ENCODE data around the gene DDX59. TPM values are rescaled to one million over a fixed set of nuclear protein-coding genes. Genes with fewer than 3 reads are reported as not detected.

Gene DDX59
- polyA plus RNA-seq, 1 of the 3 experiments (the other 2 are of a cell fraction), result 8.9 TPM

GRCh38 chr1:200625381-200625824 lies 44.3 kb downstream of the DDX59 start:
- no peak overlapping the region for H3K4me3 ChIP-seq (ENCODE audit: low read depth in 2 of 2, low read length in 1 of 2)
- ChIA-PET CTCF (interaction anchor here (1.3 to 5.9 kb wide), 4 partner anchors 9 to 213 kb away, joined by 4 to 62 read pairs (median 18); no protein-coding TSS in a partner anchor), POLR2A (interaction anchor here (0.7 kb wide), 1 partner anchor 114 kb away, joined by 3 read pairs; no protein-coding TSS in a partner anchor)
- H3K27ac ChIP-seq (ENCODE audit: low read depth in 2 of 2, low read length in 1 of 2), result no peak overlapping the region
- no peaks in the 10 kb centered on the region for H3K9me2 ChIP-seq
- H3K36me3 ChIP-seq (replicated peaks in 1 of 2; ENCODE audit: control insufficient read depth in 1 of 2, insufficient read depth in 2 of 2, low read length in 1 of 2), result no peaks in the 10 kb centered on the region
- DNase-seq, result no peak
- no peak overlapping the region for H3K4me2 ChIP-seq
- no peaks in the 10 kb centered on the region for H3K9me3 ChIP-seq
- peaks cover under 1% of the 10 kb centered on the region; the same call in 1 of the 2 replicates for H3K79me2 ChIP-seq (ENCODE audit: insufficient read depth)
- no peaks in the 10 kb centered on the region for H4K20me1 ChIP-seq (ENCODE audit: insufficient read depth)
- no peaks in the 10 kb centered on the region for H3K27me3 ChIP-seq (ENCODE audit: insufficient read depth)
- H3F3A ChIP-seq (replicated peaks; ENCODE audit: insufficient read depth), result peaks cover 9% of the 10 kb centered on the region
- no peak overlapping the region for H3K9ac ChIP-seq
- TF ChIP-seq CHD2 (IDR thresholded peaks at IDR 0.05; ENCODE audit: low read length, partially characterized antibody), result no peak
- TF ChIP-seq TAF1 (IDR thresholded peaks at IDR 0.05; ENCODE audit: borderline replicate concordance, low read depth, low read length), result no peak
- TF ChIP-seq USF1 (IDR thresholded peaks at IDR 0.05; ENCODE audit: borderline replicate concordance, low read depth), result no peak
- no peak for TF ChIP-seq SMC3 (IDR thresholded peaks at IDR 0.05; ENCODE audit: low read depth, low read length)
- TF ChIP-seq RCOR1 (IDR thresholded peaks at IDR 0.05; ENCODE audit: low read length), result no peak
- TF ChIP-seq EP300 (IDR thresholded peaks at IDR 0.05; ENCODE audit: borderline replicate concordance in 1 of 2, low read depth in 1 of 2, low read length in 1 of 2), result no peak
- TF ChIP-seq FOXM1 (IDR thresholded peaks at IDR 0.05; ENCODE audit: low read depth), result no peak
- no peak for TF ChIP-seq EZH2phosphoT487 (IDR thresholded peaks at IDR 0.05; ENCODE audit: borderline replicate concordance, low read depth)
- TF ChIP-seq, protein P1, sequence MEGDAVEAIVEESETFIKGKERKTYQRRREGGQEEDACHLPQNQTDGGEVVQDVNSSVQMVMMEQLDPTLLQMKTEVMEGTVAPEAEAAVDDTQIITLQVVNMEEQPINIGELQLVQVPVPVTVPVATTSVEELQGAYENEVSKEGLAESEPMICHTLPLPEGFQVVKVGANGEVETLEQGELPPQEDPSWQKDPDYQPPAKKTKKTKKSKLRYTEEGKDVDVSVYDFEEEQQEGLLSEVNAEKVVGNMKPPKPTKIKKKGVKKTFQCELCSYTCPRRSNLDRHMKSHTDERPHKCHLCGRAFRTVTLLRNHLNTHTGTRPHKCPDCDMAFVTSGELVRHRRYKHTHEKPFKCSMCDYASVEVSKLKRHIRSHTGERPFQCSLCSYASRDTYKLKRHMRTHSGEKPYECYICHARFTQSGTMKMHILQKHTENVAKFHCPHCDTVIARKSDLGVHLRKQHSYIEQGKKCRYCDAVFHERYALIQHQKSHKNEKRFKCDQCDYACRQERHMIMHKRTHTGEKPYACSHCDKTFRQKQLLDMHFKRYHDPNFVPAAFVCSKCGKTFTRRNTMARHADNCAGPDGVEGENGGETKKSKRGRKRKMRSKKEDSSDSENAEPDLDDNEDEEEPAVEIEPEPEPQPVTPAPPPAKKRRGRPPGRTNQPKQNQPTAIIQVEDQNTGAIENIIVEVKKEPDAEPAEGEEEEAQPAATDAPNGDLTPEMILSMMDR (IDR thresholded peaks at IDR 0.05), result no peak
- TF ChIP-seq, protein P2, sequence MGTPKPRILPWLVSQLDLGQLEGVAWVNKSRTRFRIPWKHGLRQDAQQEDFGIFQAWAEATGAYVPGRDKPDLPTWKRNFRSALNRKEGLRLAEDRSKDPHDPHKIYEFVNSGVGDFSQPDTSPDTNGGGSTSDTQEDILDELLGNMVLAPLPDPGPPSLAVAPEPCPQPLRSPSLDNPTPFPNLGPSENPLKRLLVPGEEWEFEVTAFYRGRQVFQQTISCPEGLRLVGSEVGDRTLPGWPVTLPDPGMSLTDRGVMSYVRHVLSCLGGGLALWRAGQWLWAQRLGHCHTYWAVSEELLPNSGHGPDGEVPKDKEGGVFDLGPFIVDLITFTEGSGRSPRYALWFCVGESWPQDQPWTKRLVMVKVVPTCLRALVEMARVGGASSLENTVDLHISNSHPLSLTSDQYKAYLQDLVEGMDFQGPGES (IDR thresholded peaks at IDR 0.05; ENCODE audit: low read depth, low read length), result no peak
- no peak for TF ChIP-seq MXI1 (IDR thresholded peaks at IDR 0.05; ENCODE audit: low read depth, low read length)
- H2AFZ ChIP-seq (ENCODE audit: low read depth), result peak overlapping the region; percentile 25; the same call in 1 of the 2 replicates
- peaks cover 0 to 5% of the 10 kb centered on the region in 2 experiments; a peak in 2 of 4 replicates for H3K4me1 ChIP-seq (ENCODE audit: control insufficient read depth in 1 of 2, insufficient read depth in 2 of 2, low read depth in 1 of 2, low read length in 1 of 2)
- WGBS (ENCODE audit: low lambda C conversion rate), result 29% methylated on average over 1 of the region's 1 CpG
